K562 (cell line): Measurements from ENCODE around the gene MRPL10. TPM values are rescaled to one million over a fixed set of nuclear protein-coding genes. Genes with fewer than 3 reads are reported as not detected.

ENCODE experiments used
- ATAC-seq: fragments of 200-7000 bp; cut with Tn5 transposase; 3 replicates; pipeline ENCODE4 v1.9.1; 2020; ENCODE audit warnings: moderate library complexity
- BruUV-seq: library from RNA; stranded (reverse); fragments of 400-500 nt; replicated peaks from 2 replicates; lab custom pipeline; 2021; lab: Mats Ljungman, UMichigan
- CTCF ChIA-PET: fragments of 300-600 bp; formaldehyde crosslinking; extraction: SDS; loops from one replicate; lab custom pipeline; 2021; ENCODE audit warnings: low intra/inter-chr PET ratio; lab: Yijun Ruan, JAX
- POLR2A ChIA-PET: fragments of 300-600, 350-650 bp; sonication (Branson Sonifier 250); formaldehyde crosslinking; extraction: SDS; loops from one replicate; lab custom pipeline; 2021; ENCODE audit warnings: antibody characterized with exemption, inconsistent platforms; lab: Yijun Ruan, JAX
- DNase-seq, 4 experiments: peaks; one replicate each; pipeline versions ENCODE4 v3.0.0 to v3.0.0-alpha.2; 2011 to 2018; ENCODE audit warnings: low spot score in 3 of 4, mixed read lengths in 3 of 4; ENCODE audit errors: extremely low read depth in 1 of 4
- FAIRE-seq: peaks from 2 replicates; lab custom pipeline; 2011; peaks lifted over from hg19 to GRCh38; lab: Jason Lieb, UNC
- H2AFZ ChIP-seq: 2 replicates; pipeline ENCODE4 v1.6.0; 2011; ENCODE audit warnings: low read depth, low read length, control low read depth, inconsistent platforms
- H3K27ac ChIP-seq: fragments of 200-600 bp; 3 replicates; pipeline ENCODE4 v1.8.0; 2011; ENCODE audit warnings: low read depth, mild to moderate bottlenecking, control low read depth, inconsistent platforms, low read length, moderate library complexity, mixed read lengths; ENCODE audit errors: extremely low read depth
- H3K27me3 ChIP-seq, 2 experiments: fragments of 300-600 bp in 1 of 2; 2 replicates in 1 of 2; 3 replicates in 1 of 2; pipeline versions ENCODE4 v1.6.0 to v1.8.0; 2011; ENCODE audit warnings: inconsistent platforms in 2 of 2, low read length in 2 of 2, mild to moderate bottlenecking in 1 of 2, mixed read lengths in 1 of 2, moderate library complexity in 1 of 2; ENCODE audit not compliant: control insufficient read depth in 2 of 2, insufficient read depth in 2 of 2
- H3K36me3 ChIP-seq: fragments of 300-600 bp; 3 replicates; pipeline ENCODE4 v1.8.0; 2011; ENCODE audit warnings: mild to moderate bottlenecking, low read length, inconsistent platforms; ENCODE audit not compliant: control insufficient read depth, insufficient read depth
- H3K4me1 ChIP-seq, 2 experiments: fragments of 200-600 bp in 1 of 2; replicated peaks in 1 of 2; 2 replicates in 1 of 2; 3 replicates in 1 of 2; pipeline versions ENCODE4 v1.5.1 to v1.8.0; 2011; ENCODE audit warnings: inconsistent platforms in 2 of 2, low read length in 2 of 2, mild to moderate bottlenecking in 1 of 2, mixed read lengths in 1 of 2, moderate library complexity in 1 of 2; ENCODE audit not compliant: control insufficient read depth in 2 of 2, insufficient read depth in 2 of 2
- H3K4me2 ChIP-seq: 2 replicates; pipeline ENCODE4 v1.6.1; 2011; ENCODE audit warnings: low read length, control low read depth, inconsistent platforms, mixed read lengths; ENCODE audit not compliant: insufficient read depth
- H3K4me3 ChIP-seq: fragments of 200-600 bp; sonication (generic), shearing (Covaris generic); 2 replicates; pipeline ENCODE4 v1.5.1; 2016; ENCODE audit warnings: control low read depth, inconsistent platforms
- H3K79me2 ChIP-seq: fragments of 200-600 bp; 3 replicates; pipeline ENCODE4 v1.8.0; 2011; ENCODE audit warnings: low read length, inconsistent platforms; ENCODE audit not compliant: control insufficient read depth, insufficient read depth
- H3K9ac ChIP-seq, 2 experiments: 2 replicates each; pipeline versions ENCODE4 v1.6.0 to v1.6.1; 2011; ENCODE audit warnings: low read depth in 2 of 2, low read length in 2 of 2, control low read depth in 1 of 2, inconsistent platforms in 1 of 2, mild to moderate bottlenecking in 1 of 2, mixed read lengths in 1 of 2; ENCODE audit not compliant: insufficient read depth in 1 of 2
- H3K9me1 ChIP-seq: one replicate; pipeline ENCODE4 v1.6.0; 2011; ENCODE audit warnings: inconsistent platforms, mild to moderate bottlenecking, low read length, moderate library complexity; ENCODE audit not compliant: control insufficient read depth, insufficient read depth
- H3K9me3 ChIP-seq: replicated peaks from 2 replicates; pipeline ENCODE4 v1.5.1; 2011; ENCODE audit warnings: low read depth, low read length, inconsistent platforms; ENCODE audit not compliant: control insufficient read depth, insufficient read depth
- H4K20me1 ChIP-seq: replicated peaks from 2 replicates; pipeline ENCODE4 v1.6.1; 2011; ENCODE audit warnings: low read length, inconsistent platforms, mixed read lengths; ENCODE audit not compliant: control insufficient read depth, insufficient read depth
- ARID3B ChIP-seq: fragments of 250-450 bp; sonication (Bioruptor Pico); IDR thresholded peaks from 2 replicates; pipeline ENCODE4 v1.4.0; 2020; ENCODE audit warnings: borderline replicate concordance
- CBFA2T2 ChIP-seq: fragments of 450-650 bp; conservative IDR thresholded peaks from 2 replicates; pipeline ENCODE4 v1.6.1; 2017; ENCODE audit warnings: mild to moderate bottlenecking
- CXXC5 ChIP-seq: fragments of 250-450 bp; sonication (Bioruptor Pico); IDR thresholded peaks from 2 replicates; pipeline ENCODE4 v1.8.0; 2022; ENCODE audit warnings: inconsistent platforms, mild to moderate bottlenecking, moderate library complexity
- ESRRA ChIP-seq: fragments of 450-650 bp; IDR thresholded peaks from 2 replicates; pipeline ENCODE4 v1.6.1; 2014; ENCODE audit warnings: low read depth, mild to moderate bottlenecking, moderate library complexity, borderline replicate concordance
- FOS ChIP-seq: IDR thresholded peaks from 3 replicates; pipeline ENCODE4 v1.6.1; 2011; ENCODE audit not compliant: insufficient read length; ENCODE audit errors: extremely low read depth
- MCM5 ChIP-seq: fragments of 450-650 bp; IDR thresholded peaks from 2 replicates; pipeline ENCODE4 v1.6.1; 2016; ENCODE audit warnings: low read depth
- MEIS2 ChIP-seq: fragments of 450-650 bp; IDR thresholded peaks from 2 replicates; pipeline ENCODE4 v1.6.1; 2014; ENCODE audit warnings: mild to moderate bottlenecking; ENCODE audit not compliant: partially characterized antibody
- NFE2L1 ChIP-seq: fragments of 450-650 bp; IDR thresholded peaks from 2 replicates; pipeline ENCODE4 v1.6.1; 2016; ENCODE audit warnings: missing genetic modification characterization, low read depth, mild to moderate bottlenecking, missing compliant biosample characterization, moderate library complexity, borderline replicate concordance
- PBX2 ChIP-seq, 2 experiments: IDR thresholded peaks in 1 of 2; conservative IDR thresholded peaks in 1 of 2; 2 replicates each; pipeline ENCODE4 v1.6.1; 2016; ENCODE audit warnings: low read depth in 2 of 2, mild to moderate bottlenecking in 1 of 2, missing compliant biosample characterization in 1 of 2, missing genetic modification characterization in 1 of 2, moderate library complexity in 1 of 2
- POLR3A ChIP-seq: IDR thresholded peaks from 2 replicates; pipeline ENCODE4 v1.6.1; 2011; ENCODE audit warnings: borderline replicate concordance, mild to moderate bottlenecking, moderate library complexity; ENCODE audit not compliant: insufficient read length, insufficient read depth; ENCODE audit errors: extremely low read depth
- PPARD ChIP-seq: fragments of 250-450 bp; sonication (Bioruptor Pico); IDR thresholded peaks from 2 replicates; pipeline ENCODE4 v1.8.0; 2022; ENCODE audit warnings: inconsistent platforms, mild to moderate bottlenecking, moderate library complexity
- SMARCA4 ChIP-seq: fragments of 450-650 bp; IDR thresholded peaks from 2 replicates; pipeline ENCODE4 v1.6.1; 2016
- TSHZ1 ChIP-seq: fragments of 250-450 bp; sonication (Bioruptor Pico); IDR thresholded peaks from 2 replicates; pipeline ENCODE4 v1.4.0; 2020; ENCODE audit warnings: mild to moderate bottlenecking, moderate library complexity
- ZNF232 ChIP-seq: sonication (generic); formaldehyde crosslinking; IDR thresholded peaks from 2 replicates; pipeline ENCODE4 v1.8.0; 2022; ENCODE audit warnings: mild to moderate bottlenecking, missing genetic modification reagents
- ZNF707 ChIP-seq: fragments of 250-450 bp; sonication (Bioruptor Pico); conservative IDR thresholded peaks from 2 replicates; pipeline ENCODE4 v1.8.0; 2022; ENCODE audit warnings: inconsistent platforms, mild to moderate bottlenecking, moderate library complexity
- WGBS: fragments of 100-300 bp; shearing (Covaris generic); methylation state at CpG from one replicate; pipeline ENCODE4 v1.1.6; 2016; ENCODE audit warnings: low coverage, mixed read lengths; ENCODE audit not compliant: insufficient coverage; ENCODE audit errors: missing lambda C conversion rate; 5-methylcytosine and 5-hydroxymethylcytosine counted together
- in situ Hi-C: fragments of 300-500 bp; cut with MboI; formaldehyde crosslinking; loops from 4 replicates; pipeline ENCODE4 v1.15.0; 2018; ENCODE audit warnings: inconsistent platforms, mixed read lengths
- intact Hi-C: fragments of 100-400 bp; cut with micrococcal nuclease; formaldehyde crosslinking; loops from 2 replicates; pipeline ENCODE4 v1.14.2; 2022
- polyA plus RNA-seq, 8 experiments: library from polyadenylated mRNA; depleted of rRNA in 4 of 8; stranded (reverse) in 5 of 8; unstranded in 3 of 8; fragments of >200 nt; fragmentation: Nextera tagmentation in 2 of 8; fragmentation: Illumina TruSeq in 1 of 8; extraction: Ambion mirVana in 2 of 8; extraction: Trizol in 1 of 8; gene quantifications; 2 replicates each; pipeline versions ENCODE4 v1.2.1 to v1.2.3, GENCODE V29; 2011 to 2014; ENCODE audit warnings: inconsistent platforms in 1 of 8, missing spikeins in 1 of 8
- total RNA-seq, 7 experiments: library from RNA; depleted of rRNA in 6 of 7; stranded (reverse); fragments of >200 nt in 6 of 7; fragmentation: Illumina TruSeq in 2 of 7; extraction: Trizol in 2 of 7; gene quantifications; 2 replicates each; pipeline versions ENCODE4 v1.2.1 to v1.2.3, GENCODE V29; 2011 to 2021; ENCODE audit warnings: low replicate concordance in 1 of 7

The MRPL10 gene
- total and polyA plus RNA-seq, 9 of the 15 experiments (the other 6 are each of a cell fraction or from before 2014, with no cell fraction given): 27.8 to 105 (median 67.3) TPM

GRCh38 chr17:47834756-47835155, 3.4 kb upstream of the MRPL10 start:
- peak overlapping the region; percentile 37; the same call in 2 of the 3 replicates for H3K27ac ChIP-seq
- ATAC-seq: no peak
- 0 out of 2 replicates have a peak, but pooled peaks cover 4% of the 10 kb centered on the region for H4K20me1 ChIP-seq
- H3K9ac ChIP-seq: no peak overlapping the region
- POLR2A ChIA-PET: interaction anchor here (0.7 kb wide), 1 partner anchor 1216 kb away, joined by 4 read pairs; no protein-coding TSS in a partner anchor
- intact Hi-C loops: loop anchor here (5.0 kb wide), 1 partner anchor 57 kb away; no protein-coding TSS in a partner anchor
- no peak overlapping the region for H2AFZ ChIP-seq
- no peak overlapping the region for H3K4me3 ChIP-seq
- H3K9me3 ChIP-seq: no peaks in the 10 kb centered on the region
- no peaks in the 10 kb centered on the region for H3K27me3 ChIP-seq
- CTCF ChIA-PET: no interaction called here
- H3K36me3 ChIP-seq: peaks cover 20% of the 10 kb centered on the region; the same call in 2 of the 3 replicates
- H3K79me2 ChIP-seq: peaks cover 17% of the 10 kb centered on the region
- H3K9me1 ChIP-seq: no peaks in the 10 kb centered on the region
- BruUV-seq: no TSS peak
- in situ Hi-C loops: no loop called here
- no peak for FAIRE-seq
- 58% methylated on average over 5 of the region's 5 CpGs for WGBS
- H3K4me2 ChIP-seq: no peak overlapping the region; the same call in 1 of the 2 replicates
- H3K4me1 ChIP-seq: peaks cover 28 to 30% of the 10 kb centered on the region in 2 experiments
- DNase-seq: no peak
- TF ChIP-seq CXXC5 (CRISPR knock-in tag) (no peak), PPARD (CRISPR knock-in tag) (no peak), ESRRA (no peak), ZNF232 (CRISPR knock-in tag) (no peak), NFE2L1 (tag) (no peak), FOS (no peak), CBFA2T2 (no peak), ZNF707 (CRISPR knock-in tag) (no peak), PBX2 (CRISPR knock-in tag; IDR thresholded peaks at IDR 0.05; ENCODE audit: low read depth) (no peak), PBX2 (tag; conservative IDR thresholded peaks at IDR 0.05; ENCODE audit: low read depth) (no peak), SMARCA4 (no peak), ARID3B (CRISPR knock-in tag) (no peak), POLR3A (no peak), MCM5 (no peak), MEIS2 (no peak), TSHZ1 (CRISPR knock-in tag) (no peak)
